HG03439 (cell line): ENCODE measurements around the gene PDLIM5.
"Not testable (repeated sequence)": the region's sequence is repeated elsewhere in the genome, so short reads cannot be mapped to it uniquely, and the experiment has no call there.

Experiments used
- ATAC-seq: cut with Tn5 transposase; IDR thresholded peaks from one replicate; pipeline ENCODE4 v1.9.1; 2021; ENCODE audit warnings: mild to moderate bottlenecking, moderate library complexity; ENCODE audit not compliant: unreplicated experiment

The PDLIM5 gene

GRCh38 chr4:94459462-94460161 is 7.9 kb downstream of the PDLIM5 start:
- ATAC-seq: no peak

DNA sequence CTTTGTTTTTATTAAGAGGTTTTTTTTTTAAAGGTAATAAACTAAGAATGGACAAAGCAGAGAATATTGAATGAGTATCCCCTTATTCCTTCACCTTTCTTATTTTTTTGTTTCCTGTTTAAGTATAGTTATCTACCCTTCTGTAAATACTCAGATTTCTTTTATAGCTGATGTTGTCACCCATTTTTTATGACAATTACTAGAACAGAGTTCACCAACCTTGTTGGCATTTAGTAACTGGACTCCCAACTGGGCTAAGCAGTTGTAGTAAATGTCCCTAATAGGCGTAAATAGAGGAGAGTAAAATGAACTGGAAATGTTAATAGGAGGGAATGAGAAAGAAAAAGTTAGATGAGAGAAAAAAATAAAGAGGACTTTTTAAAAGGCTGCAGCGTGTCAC is 9.8 kb downstream of the PDLIM5 start:
- ATAC-seq: no peak

DNA sequence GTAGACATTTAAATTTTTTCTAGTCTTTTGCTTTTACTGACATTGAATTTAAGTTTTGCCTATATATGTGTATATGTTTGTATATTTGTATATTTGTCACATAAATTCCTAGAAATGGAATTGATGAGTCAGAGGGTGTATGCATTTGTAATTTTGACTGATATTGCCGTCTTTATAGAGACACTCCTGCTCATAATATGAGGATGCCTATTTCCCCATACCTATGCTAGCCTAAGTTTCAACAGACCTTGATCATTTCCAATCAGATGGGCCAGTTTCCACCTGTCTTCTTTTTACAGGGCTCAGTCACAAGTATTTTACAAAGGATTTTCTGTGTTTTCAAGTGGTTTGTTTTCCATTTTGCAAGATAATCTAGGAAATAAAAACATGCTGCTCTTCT is 10.8 kb downstream of the PDLIM5 start:
- ATAC-seq: no peak

- no peak for ATAC-seq
These were observed 12.0 kb downstream of the PDLIM5 start for GRCh38 chr4:94463771-94464170.

DNA sequence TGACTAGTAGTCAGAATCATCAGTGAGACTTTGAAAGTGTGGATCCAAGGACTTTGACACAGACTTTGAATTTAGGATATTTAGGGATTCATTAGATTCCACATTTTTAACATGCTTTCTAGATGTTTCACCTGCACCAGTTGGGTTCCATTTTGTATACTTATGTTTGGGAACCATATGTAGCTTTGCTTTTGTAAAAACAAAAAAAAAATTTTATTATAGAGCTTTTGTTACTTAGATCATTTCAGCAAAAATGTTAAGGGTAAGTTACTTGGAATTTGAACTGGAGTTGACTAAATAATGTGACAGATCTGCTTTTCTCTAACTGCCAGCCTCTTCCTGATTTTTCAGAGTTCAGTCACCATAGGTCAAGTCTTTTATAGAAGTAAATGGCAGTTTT is 14.6 kb downstream of the PDLIM5 start:
- ATAC-seq: no peak

DNA sequence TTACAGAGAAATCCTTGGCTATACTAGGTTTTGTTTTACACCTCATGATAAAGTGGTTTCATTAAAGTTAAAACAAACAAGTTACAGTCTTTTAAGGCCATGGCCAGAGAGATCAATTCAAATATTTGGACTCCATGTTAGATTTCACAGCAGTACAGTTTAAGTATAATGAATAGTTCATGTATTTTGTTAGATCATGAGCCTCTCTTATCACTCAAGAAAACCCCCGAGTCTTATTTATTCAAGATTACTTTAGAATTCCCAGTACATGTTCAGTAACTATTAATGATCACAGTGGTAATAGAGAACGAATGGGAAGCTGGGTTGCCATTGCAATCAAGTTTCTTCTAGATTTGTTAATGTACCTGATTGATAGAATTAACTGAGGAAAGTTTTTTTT is 15.2 kb downstream of the PDLIM5 start:
- ATAC-seq: no peak

DNA sequence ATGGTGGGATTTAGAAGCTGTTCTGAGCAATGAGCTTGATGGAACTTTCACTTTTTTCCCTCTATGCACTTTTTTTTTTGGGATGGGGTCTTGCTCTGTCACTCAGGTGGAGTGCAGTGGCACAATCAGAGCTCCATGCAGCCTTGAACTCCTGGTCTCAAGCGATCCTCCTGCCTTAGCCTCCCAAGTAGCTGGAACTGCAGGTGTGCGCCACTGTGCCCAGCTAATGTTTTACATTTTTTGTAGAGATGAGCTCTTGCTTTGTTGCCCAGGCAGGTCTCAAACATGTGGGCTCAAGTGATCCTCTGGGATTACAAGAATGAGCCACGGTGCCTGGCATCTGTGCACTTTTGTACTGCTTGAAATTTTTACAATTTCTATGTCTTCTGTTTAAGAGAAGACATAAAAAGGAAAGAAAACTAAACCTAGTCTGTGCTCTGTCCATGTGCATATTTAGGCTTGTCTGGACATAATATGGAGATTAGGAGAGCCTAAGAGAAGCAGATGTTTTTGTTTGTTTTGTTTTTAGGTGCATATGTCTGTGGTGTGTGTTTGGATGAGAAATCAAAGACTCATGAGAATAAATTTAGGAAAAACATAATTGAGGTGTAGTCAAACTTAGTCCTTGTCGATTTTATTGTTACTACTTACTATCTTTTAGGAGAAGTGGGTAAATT is 16.5 kb downstream of the PDLIM5 start:
- ATAC-seq: no peak

- ATAC-seq: no peak
These were observed 17.6 kb downstream of the PDLIM5 start for GRCh38 chr4:94469221-94469784.

GRCh38 chr4:94470132-94470531 is 18.4 kb downstream of the PDLIM5 start:
- no peak for ATAC-seq

DNA sequence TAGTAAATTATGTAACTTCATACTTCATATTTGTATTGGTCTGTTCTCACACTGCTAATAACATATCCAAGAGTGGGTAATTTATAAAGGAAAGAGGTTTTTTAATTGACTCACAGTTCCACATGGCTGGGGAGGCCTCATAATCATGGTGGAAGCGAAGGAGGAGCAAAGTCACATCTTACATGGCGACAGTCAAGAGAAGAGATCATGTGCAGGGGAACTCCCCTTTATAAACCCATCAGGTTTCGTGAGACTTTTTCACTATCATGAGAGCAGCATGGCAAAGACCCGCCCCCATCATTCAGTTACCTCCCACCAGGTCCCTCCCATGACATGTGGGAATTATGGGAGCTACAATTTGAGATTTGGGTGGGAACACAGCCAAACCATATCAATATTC is 19.0 kb downstream of the PDLIM5 start:
- ATAC-seq: not testable (repeated sequence)

- no peak for ATAC-seq
These were observed 20.5 kb downstream of the PDLIM5 start for GRCh38 chr4:94472056-94472826.

DNA sequence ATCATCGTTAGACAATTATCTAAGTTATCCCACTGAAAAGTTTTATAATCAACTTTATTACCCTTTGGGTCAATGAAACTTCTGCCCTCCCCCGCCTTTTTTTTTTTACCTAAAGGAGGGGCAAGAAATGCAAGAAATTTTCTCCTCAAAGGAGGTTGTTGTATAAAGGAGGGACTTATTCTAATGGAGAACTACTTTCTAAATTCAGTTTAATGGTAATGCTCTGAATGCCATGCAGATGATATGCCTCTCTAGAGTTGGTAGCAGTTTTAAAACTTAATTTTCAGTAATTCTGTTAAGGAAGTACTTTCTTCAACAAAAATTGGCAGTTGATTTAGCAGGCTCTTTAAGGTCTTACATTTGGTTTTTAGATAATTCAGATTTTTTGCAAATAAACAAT is 23.3 kb downstream of the PDLIM5 start:
- ATAC-seq: no peak

GRCh38 chr4:94475794-94476193 is 24.1 kb downstream of the PDLIM5 start:
- no peak for ATAC-seq

- ATAC-seq: no peak
These were observed 25.5 kb downstream of the PDLIM5 start for GRCh38 chr4:94477227-94477626.

DNA sequence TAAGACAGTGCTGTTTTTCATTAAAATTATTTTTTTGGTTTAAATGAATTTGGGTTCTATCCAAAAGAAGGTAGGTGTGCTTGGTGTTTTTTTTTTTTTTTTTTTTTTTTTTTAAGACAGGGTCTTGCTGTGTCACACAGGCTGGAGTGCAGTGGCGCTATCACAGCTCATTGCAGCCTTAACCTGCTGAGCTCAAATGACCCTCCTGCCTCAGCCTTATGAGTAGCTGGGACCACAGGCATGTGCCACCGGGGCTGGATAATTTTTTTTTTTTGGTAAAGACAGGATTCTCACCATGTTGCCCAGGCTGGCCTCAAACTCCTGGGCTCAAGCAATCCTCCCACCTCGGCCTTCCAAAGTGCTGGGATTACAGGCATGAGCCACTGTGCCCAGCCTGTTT is 27.1 kb downstream of the PDLIM5 start:
- not testable (repeated sequence) for ATAC-seq

DNA sequence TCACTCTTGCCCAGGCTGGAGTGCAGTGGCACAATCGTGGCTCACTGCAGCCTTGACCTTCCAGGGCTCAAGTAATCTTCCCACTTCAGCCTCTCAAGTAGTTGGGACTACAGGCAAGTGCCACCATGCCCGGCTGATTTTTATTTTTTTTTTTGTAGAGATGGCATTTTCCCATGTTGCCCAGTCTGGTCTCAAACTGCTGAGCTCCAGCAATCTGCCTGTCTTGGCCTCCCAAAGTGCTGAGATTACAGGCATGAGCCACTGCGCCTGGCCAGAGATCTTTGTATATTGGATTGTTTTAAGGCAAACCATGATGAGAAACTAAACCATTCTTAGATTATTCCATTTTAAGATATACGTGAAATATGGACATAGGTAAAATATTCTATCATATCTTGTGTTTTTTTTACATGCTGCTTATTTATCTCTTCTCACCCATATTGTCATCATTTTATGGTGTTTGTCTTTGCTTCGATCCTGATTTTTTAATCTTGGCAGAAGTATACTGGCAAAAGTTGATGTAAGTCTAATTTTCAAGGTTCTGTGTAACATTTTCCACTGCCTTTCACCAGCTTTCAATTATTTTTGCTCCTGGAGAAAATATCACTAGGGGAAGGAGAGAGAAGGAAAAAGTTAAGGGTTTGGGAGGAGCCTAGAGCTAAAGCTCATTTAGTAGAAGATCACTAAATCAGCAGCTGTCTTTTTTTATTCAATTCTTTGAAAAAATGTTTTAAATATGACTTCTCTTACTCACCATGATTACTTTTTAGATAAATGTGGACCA is 27.8 kb downstream of the PDLIM5 start:
- ATAC-seq: no peak

- no peak for ATAC-seq
These were observed 28.7 kb downstream of the PDLIM5 start for GRCh38 chr4:94480362-94480951.

- ATAC-seq: no peak
These were observed 32.2 kb downstream of the PDLIM5 start for GRCh38 chr4:94483895-94484294.

DNA sequence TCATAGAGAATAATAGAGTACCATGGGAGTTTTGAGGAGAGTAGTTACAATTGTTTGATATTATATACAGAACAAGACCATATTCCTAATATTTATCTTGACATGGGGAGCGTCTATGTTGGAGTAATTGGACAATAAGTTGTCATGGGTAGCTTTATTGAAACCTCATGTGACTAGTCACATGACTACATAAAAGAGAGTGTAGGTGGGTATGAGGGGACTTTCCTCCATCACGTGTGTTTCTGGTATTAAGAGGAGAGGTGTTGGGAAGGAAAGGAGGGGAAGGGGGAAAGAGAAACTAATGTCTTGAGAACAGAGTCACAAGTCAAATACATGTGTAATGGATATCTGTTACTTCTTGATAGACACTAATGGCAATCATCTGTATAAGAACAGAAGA is 33.1 kb downstream of the PDLIM5 start:
- no peak for ATAC-seq

DNA sequence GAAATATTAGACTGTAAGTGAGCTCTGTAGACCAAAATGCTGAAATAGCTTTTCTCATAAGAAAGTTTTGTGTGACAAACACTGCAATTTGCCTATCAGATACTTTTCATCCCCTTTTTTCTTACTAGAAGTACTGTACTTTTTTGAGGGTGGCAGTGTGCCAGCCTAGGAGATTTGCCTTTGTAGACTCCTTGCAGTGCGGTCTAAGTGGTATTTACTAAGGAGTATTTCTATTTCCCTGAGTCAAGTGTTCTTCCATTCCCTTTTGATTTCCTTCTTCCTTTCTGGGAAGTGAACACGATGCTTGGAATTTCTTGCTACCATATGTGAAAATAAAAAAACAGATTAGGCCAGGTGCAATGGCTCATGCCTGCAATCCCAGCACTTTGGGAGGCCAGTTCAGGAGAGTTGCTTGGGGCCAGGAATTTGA is 34.6 kb downstream of the PDLIM5 start:
- no peak for ATAC-seq
